Measurements from ENCODE around the gene RAD51AP1.
"Not testable (repeated sequence)": the region's sequence is repeated elsewhere in the genome, so short reads cannot be mapped to it uniquely, and the experiment has no call there.

RAD51AP1 gene

GRCh38 chr12:4538207-4539160, at the start of gene RAD51AP1:
RAD51AP1 (plus strand) TSS chr12:4538890; CDS start chr12:4538940, 50 bp downstream.
- DNase-seq = peak; percentile 97

GRCh38 chr12:4489556-4489955, 49.1 kb upstream of the RAD51AP1 start:
- DNase-seq = no peak

- DNase-seq = no peak
These were observed 47.7 kb upstream of the RAD51AP1 start for GRCh38 chr12:4490973-4491372.

- no peak for DNase-seq
These were observed 42.4 kb upstream of the RAD51AP1 start for GRCh38 chr12:4496145-4496838.

- DNase-seq = no peak
These were observed 39.5 kb upstream of the RAD51AP1 start for GRCh38 chr12:4499186-4499585.

- no peak for DNase-seq
These were observed 33.2 kb upstream of the RAD51AP1 start for GRCh38 chr12:4505376-4505986.

- DNase-seq = no peak
These were observed 32.3 kb upstream of the RAD51AP1 start for GRCh38 chr12:4506430-4506829.

GRCh38 chr12:4506870-4507269, 31.8 kb upstream of the RAD51AP1 start:
- peak; percentile 46 for DNase-seq

- not testable (repeated sequence) for DNase-seq
These were observed 30.2 kb upstream of the RAD51AP1 start for GRCh38 chr12:4508503-4508902.

GRCh38 chr12:4509269-4509668, 29.4 kb upstream of the RAD51AP1 start:
- not testable (repeated sequence) for DNase-seq

GRCh38 chr12:4518106-4518728, 20.5 kb upstream of the RAD51AP1 start:
- no peak for DNase-seq

- DNase-seq = not testable (repeated sequence)
These were observed 15.2 kb upstream of the RAD51AP1 start for GRCh38 chr12:4523443-4523842.

GRCh38 chr12:4526923-4527546, 11.7 kb upstream of the RAD51AP1 start:
- peak; percentile 16 for DNase-seq

GRCh38 chr12:4530160-4530559, 8.5 kb upstream of the RAD51AP1 start:
- no peak for DNase-seq

GRCh38 chr12:4530982-4531586, 7.6 kb upstream of the RAD51AP1 start:
- DNase-seq = peak; percentile 14

- DNase-seq = no peak
These were observed 3.6 kb upstream of the RAD51AP1 start for GRCh38 chr12:4535092-4535491.

GRCh38 chr12:4535871-4536270, 2.8 kb upstream of the RAD51AP1 start:
- no peak for DNase-seq

GRCh38 chr12:4539167-4539870, 629 bp downstream of the RAD51AP1 start:
- no peak for DNase-seq

GRCh38 chr12:4540170-4540569, 1.5 kb downstream of the RAD51AP1 start:
- no peak for DNase-seq

- no peak for DNase-seq
These were observed 1.9 kb downstream of the RAD51AP1 start for GRCh38 chr12:4540638-4541037.

- DNase-seq = no peak
These were observed 6.5 kb downstream of the RAD51AP1 start for GRCh38 chr12:4545195-4545594.
